H1 (cell line): Measurements from ENCODE around the gene ACSL6.

Experiments
- EGR1 ChIP-seq: IDR thresholded peaks from 2 replicates; pipeline ENCODE4 v1.6.1; 2011; ENCODE audit warnings: low read depth, low read length, borderline replicate concordance
- EZH2 ChIP-seq: fragments of 200-600 bp; sonication (generic); IDR thresholded peaks from 2 replicates; pipeline ENCODE4 v1.7.1; 2012; ENCODE audit warnings: low read depth, mild to moderate bottlenecking, moderate library complexity, low read length, inconsistent platforms; ENCODE audit not compliant: severe bottlenecking
- RAD21 ChIP-seq, 2 experiments: IDR thresholded peaks in 1 of 2; conservative IDR thresholded peaks in 1 of 2; 2 replicates each; pipeline ENCODE4 v1.6.1; 2011; ENCODE audit warnings: low read depth in 2 of 2, low read length in 2 of 2, improper control_type of control experiment in 1 of 2, inconsistent platforms in 1 of 2, mild to moderate bottlenecking in 1 of 2, moderate library complexity in 1 of 2
- RBBP5 ChIP-seq: IDR thresholded peaks from 2 replicates; pipeline ENCODE4 v1.7.1; 2012; ENCODE audit warnings: low read depth, mild to moderate bottlenecking, inconsistent platforms, low read length, moderate library complexity, borderline replicate concordance
- ZNF274 ChIP-seq: IDR thresholded peaks from 2 replicates; pipeline ENCODE4 v1.7.0; 2012; ENCODE audit warnings: low read length, borderline replicate concordance; ENCODE audit errors: extremely low read depth
- TF ChIP-seq, protein P1 (sequence below), 3 experiments: IDR thresholded peaks; 1 replicate in 2 of 3; 2 replicates in 1 of 3; pipeline versions ENCODE4 v1.5.1 to v1.6.1; 2011; ENCODE audit warnings: low read length in 3 of 3, mild to moderate bottlenecking in 3 of 3, inconsistent platforms in 2 of 3, low read depth in 1 of 3, moderate library complexity in 1 of 3; ENCODE audit not compliant: insufficient read depth in 1 of 3; ENCODE audit errors: control extremely low read depth in 1 of 3

DNA sequence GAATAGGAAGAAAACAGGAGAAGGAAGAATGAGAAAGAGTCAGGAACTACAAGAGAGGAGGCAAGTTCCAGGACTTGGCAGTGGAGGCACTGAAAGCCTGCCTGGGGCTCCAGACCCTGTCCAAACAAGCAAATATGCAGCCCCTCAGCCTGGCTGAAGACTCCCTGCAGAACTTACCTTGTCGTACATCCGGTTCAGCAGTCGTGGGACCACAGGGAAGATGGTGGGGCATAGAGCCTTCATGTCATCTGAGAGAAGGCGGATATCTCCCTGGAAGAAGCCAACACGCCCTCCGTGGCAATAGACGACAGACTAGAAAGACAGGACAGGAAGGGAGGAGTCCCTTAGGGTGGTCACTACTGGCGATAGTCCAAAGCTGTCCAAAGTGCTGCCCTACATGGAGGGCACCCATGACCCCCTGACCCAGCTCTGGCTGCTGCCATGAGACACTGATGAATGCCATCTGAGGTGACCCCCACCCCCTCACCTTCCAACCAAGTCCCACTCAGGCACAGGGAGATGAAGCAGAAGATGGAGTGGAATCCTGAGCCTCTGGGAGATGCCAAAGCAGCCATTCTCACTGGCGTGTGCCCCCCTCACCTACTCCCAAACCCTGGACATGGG lies 38.3 kb downstream of the ACSL6 start:
- TF ChIP-seq RAD21 (IDR thresholded peaks at IDR 0.05 in 1 of 2, conservative IDR thresholded peaks at IDR 0.05 in 1 of 2; ENCODE audit: low read depth in 2 of 2, low read length in 2 of 2) (no peak), EZH2 (no peak), RBBP5 (no peak), EGR1 (no peak), ZNF274 (no peak)
- TF ChIP-seq, protein P1, sequence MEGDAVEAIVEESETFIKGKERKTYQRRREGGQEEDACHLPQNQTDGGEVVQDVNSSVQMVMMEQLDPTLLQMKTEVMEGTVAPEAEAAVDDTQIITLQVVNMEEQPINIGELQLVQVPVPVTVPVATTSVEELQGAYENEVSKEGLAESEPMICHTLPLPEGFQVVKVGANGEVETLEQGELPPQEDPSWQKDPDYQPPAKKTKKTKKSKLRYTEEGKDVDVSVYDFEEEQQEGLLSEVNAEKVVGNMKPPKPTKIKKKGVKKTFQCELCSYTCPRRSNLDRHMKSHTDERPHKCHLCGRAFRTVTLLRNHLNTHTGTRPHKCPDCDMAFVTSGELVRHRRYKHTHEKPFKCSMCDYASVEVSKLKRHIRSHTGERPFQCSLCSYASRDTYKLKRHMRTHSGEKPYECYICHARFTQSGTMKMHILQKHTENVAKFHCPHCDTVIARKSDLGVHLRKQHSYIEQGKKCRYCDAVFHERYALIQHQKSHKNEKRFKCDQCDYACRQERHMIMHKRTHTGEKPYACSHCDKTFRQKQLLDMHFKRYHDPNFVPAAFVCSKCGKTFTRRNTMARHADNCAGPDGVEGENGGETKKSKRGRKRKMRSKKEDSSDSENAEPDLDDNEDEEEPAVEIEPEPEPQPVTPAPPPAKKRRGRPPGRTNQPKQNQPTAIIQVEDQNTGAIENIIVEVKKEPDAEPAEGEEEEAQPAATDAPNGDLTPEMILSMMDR (IDR thresholded peaks at IDR 0.05; ENCODE audit: control extremely low read depth in 1 of 3, insufficient read depth in 1 of 3, low read depth in 1 of 3, low read length in 3 of 3): no peak
